ENCODE results near the gene CHST11. TPM values are rescaled to one million over a fixed set of nuclear protein-coding genes. Genes with fewer than 3 reads are reported as not detected.

Gene CHST11
- total and polyA plus RNA-seq, 9 of the 15 experiments (the other 6 are each of a cell fraction or from before 2014, with no cell fraction given): 2.3 to 38.7 (median 15.0) TPM

DNA sequence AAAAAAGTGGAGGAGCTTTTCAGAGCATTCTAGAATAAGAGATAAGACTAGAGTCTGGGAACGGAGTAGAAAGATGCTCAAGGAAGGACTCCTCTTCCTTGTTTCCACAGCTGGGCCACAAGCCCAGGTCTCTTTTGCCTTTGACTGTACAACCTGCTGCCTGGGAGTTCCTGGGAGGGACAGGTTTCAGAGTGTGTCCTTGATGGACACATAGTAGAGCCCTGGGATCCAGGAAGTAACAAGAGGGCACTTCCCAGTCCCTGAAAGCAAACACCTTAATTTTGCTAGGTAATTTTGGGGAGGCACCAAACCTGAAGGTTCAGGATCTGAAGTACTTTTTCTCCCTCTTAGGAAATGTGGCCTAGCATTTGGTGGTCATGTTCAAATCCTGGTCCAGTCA, 44.4 kb downstream of the CHST11 start:
- Histone ChIP-seq H3K79me2 (ENCODE audit: control insufficient read depth, insufficient read depth, low read length) (peaks cover 60% of the 10 kb centered on the region), H3K4me1 (replicated peaks in 1 of 2; ENCODE audit: control insufficient read depth in 2 of 2, insufficient read depth in 2 of 2, low read length in 2 of 2) (peaks cover 0 to 11% of the 10 kb centered on the region in 2 experiments; a peak in 3 of 5 replicates), H2AFZ (ENCODE audit: low read depth, low read length) (no peak overlapping the region), H3K9me3 (replicated peaks; ENCODE audit: control insufficient read depth, insufficient read depth, low read depth, low read length) (no peaks in the 10 kb centered on the region), H3K9me1 (ENCODE audit: control insufficient read depth, insufficient read depth, low read length) (no peaks in the 10 kb centered on the region), H4K20me1 (replicated peaks; ENCODE audit: control insufficient read depth, insufficient read depth, low read length) (0 out of 2 replicates have a peak, but pooled peaks cover 8% of the 10 kb centered on the region), H3K27ac (ENCODE audit: extremely low read depth, low read depth, low read length) (no peak overlapping the region), H3K4me2 (ENCODE audit: insufficient read depth, low read length) (no peak overlapping the region), H3K36me3 (ENCODE audit: control insufficient read depth, insufficient read depth, low read length) (peaks cover 5% of the 10 kb centered on the region; the same call in 1 of the 3 replicates), H3K27me3 (ENCODE audit: control insufficient read depth in 2 of 2, insufficient read depth in 2 of 2, low read length in 2 of 2) (no peaks in the 10 kb centered on the region), H3K4me3 (no peak overlapping the region), H3K9ac (ENCODE audit: insufficient read depth in 1 of 2, low read depth in 2 of 2, low read length in 2 of 2) (no peak overlapping the region; a peak in 1 of 4 replicates)
- BruUV-seq (replicated peaks): no TSS peak
- ChIA-PET POLR2A (interaction anchor here (1.0 kb wide), 1 partner anchor 42 kb away, joined by 3 read pairs; no protein-coding TSS in a partner anchor), CTCF (ENCODE audit: low intra/inter-chr PET ratio) (no interaction called here)
- TF ChIP-seq POLR2G (IDR thresholded peaks at IDR 0.05; ENCODE audit: low read depth, low read length) (no peak), KDM4B (IDR thresholded peaks at IDR 0.05; ENCODE audit: borderline replicate concordance in 2 of 2, low read depth in 1 of 2) (no peak), ZNF282 (CRISPR knock-in tag; IDR thresholded peaks at IDR 0.05) (no peak), ZNF785 (CRISPR knock-in tag; IDR thresholded peaks at IDR 0.05) (no peak), NONO (IDR thresholded peaks at IDR 0.05; ENCODE audit: low read depth in 2 of 2, low read length in 1 of 2) (no peak), EP300 (IDR thresholded peaks at IDR 0.05; ENCODE audit: low read length) (no peak), ZNF134 (CRISPR knock-in tag; conservative IDR thresholded peaks at IDR 0.05) (no peak), NR2C1 (IDR thresholded peaks at IDR 0.05) (no peak), NR2C1 (tag; IDR thresholded peaks at IDR 0.05) (no peak), ZNF76 (CRISPR knock-in tag; IDR thresholded peaks at IDR 0.05; ENCODE audit: borderline replicate concordance) (no peak), ZNF444 (CRISPR knock-in tag; IDR thresholded peaks at IDR 0.05) (no peak), SRSF9 (IDR thresholded peaks at IDR 0.05; ENCODE audit: borderline replicate concordance, low read depth, low read length) (no peak), ZFP1 (CRISPR knock-in tag; IDR thresholded peaks at IDR 0.05) (no peak)
- TF ChIP-seq, protein P1, sequence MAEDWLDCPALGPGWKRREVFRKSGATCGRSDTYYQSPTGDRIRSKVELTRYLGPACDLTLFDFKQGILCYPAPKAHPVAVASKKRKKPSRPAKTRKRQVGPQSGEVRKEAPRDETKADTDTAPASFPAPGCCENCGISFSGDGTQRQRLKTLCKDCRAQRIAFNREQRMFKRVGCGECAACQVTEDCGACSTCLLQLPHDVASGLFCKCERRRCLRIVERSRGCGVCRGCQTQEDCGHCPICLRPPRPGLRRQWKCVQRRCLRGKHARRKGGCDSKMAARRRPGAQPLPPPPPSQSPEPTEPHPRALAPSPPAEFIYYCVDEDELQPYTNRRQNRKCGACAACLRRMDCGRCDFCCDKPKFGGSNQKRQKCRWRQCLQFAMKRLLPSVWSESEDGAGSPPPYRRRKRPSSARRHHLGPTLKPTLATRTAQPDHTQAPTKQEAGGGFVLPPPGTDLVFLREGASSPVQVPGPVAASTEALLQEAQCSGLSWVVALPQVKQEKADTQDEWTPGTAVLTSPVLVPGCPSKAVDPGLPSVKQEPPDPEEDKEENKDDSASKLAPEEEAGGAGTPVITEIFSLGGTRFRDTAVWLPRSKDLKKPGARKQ (CRISPR knock-in tag; IDR thresholded peaks at IDR 0.05): no peak
- TF ChIP-seq, protein P2, sequence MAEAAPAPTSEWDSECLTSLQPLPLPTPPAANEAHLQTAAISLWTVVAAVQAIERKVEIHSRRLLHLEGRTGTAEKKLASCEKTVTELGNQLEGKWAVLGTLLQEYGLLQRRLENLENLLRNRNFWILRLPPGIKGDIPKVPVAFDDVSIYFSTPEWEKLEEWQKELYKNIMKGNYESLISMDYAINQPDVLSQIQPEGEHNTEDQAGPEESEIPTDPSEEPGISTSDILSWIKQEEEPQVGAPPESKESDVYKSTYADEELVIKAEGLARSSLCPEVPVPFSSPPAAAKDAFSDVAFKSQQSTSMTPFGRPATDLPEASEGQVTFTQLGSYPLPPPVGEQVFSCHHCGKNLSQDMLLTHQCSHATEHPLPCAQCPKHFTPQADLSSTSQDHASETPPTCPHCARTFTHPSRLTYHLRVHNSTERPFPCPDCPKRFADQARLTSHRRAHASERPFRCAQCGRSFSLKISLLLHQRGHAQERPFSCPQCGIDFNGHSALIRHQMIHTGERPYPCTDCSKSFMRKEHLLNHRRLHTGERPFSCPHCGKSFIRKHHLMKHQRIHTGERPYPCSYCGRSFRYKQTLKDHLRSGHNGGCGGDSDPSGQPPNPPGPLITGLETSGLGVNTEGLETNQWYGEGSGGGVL (CRISPR knock-in tag; IDR thresholded peaks at IDR 0.05): no peak
- ATAC-seq (no peak), DNase-seq (ENCODE audit: extremely low read depth in 1 of 4, low spot score in 3 of 4) (no peak), FAIRE-seq (no peak)
- intact Hi-C loops (cut with micrococcal nuclease) (no loop called here), in situ Hi-C loops (cut with MboI) (no loop called here)
- WGBS (ENCODE audit: insufficient coverage, low coverage, missing lambda C conversion rate): 60% methylated on average over 1 of the region's 1 CpG
